Ascending aorta (tissue), 2 donors: ENCODE data around the gene SMARCC1. TPM values are rescaled to one million over a fixed set of nuclear protein-coding genes. Genes with fewer than 3 reads are reported as not detected.
"Not testable (repeated sequence)": the region's sequence is repeated elsewhere in the genome, so short reads cannot be mapped to it uniquely, and the experiment has no call there.

ENCODE experiments used
- DNase-seq, 2 donors: peaks; one replicate each; pipeline ENCODE4 v3.0.0-alpha.2; 2019; ENCODE audit warnings: low spot score in 2 of 2
- H3K27ac ChIP-seq, 2 donors: fragments of 200-600 bp; sonication (generic); one replicate each; pipeline ENCODE4 v1.5.1; 2016 to 2017; ENCODE audit warnings: mild to moderate bottlenecking in 1 of 2
- H3K27me3 ChIP-seq: fragments of 200-600 bp; sonication (generic); one replicate; pipeline ENCODE4 v1.5.1; 2017
- H3K36me3 ChIP-seq, 2 donors: fragments of 200-600 bp; sonication (generic); one replicate each; pipeline ENCODE4 v1.5.1; 2016
- H3K4me1 ChIP-seq, 2 donors: fragments of 200-600 bp; sonication (generic); one replicate each; pipeline ENCODE4 v1.5.1; 2016 to 2017; ENCODE audit warnings: mild to moderate bottlenecking in 1 of 2
- H3K4me3 ChIP-seq, 2 donors: fragments of 200-600 bp; sonication (generic); one replicate each; pipeline ENCODE4 v1.5.1; 2016 to 2017; ENCODE audit warnings: mild to moderate bottlenecking in 1 of 2
- H3K9me3 ChIP-seq, 2 donors: fragments of 200-600 bp; sonication (generic); one replicate each; pipeline ENCODE4 v1.5.1; 2016
- CTCF ChIP-seq, 3 experiments: fragments of 200-600 bp in 2 of 3; fragments of 450-650 bp in 1 of 3; sonication (generic) in 2 of 3; IDR thresholded peaks; one replicate each; pipeline ENCODE4 v1.5.1; 2016 to 2019; ENCODE audit warnings: antibody characterized with exemption in 3 of 3, mild to moderate bottlenecking in 1 of 3, moderate library complexity in 1 of 3
- intact Hi-C: fragments of 100-400 bp; cut with DNase I; formaldehyde crosslinking; loops from one replicate; pipeline ENCODE4 v1.15.1; 2023
- total RNA-seq: library from RNA; depleted of rRNA; stranded (reverse); fragments of >200 nt; gene quantifications from one replicate; pipeline ENCODE4 v1.1.0, GENCODE V29; 2016

The SMARCC1 gene
- total RNA-seq, 1 donor from 2014 or later = 24.8 TPM

DNA sequence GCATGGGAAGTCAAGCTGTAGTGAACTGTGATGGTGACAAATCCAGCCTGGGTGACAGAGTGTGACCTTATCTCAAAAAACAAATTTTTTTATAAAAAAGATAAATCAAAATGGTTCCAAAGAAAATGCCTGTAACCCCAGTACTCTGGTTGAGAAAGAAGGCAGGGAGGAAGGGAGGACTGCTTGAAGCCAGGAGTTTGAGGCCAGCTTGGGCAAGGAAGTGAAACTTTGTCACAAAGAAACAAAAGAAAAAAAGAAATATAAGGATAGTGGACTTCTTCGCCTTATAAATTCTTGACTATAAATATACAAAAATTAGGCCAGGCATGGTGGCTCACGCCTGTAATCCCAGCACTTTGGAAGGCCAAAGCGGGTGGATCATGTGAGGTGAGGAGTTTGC lies 34.1 kb downstream of the SMARCC1 start:
- Histone ChIP-seq H3K4me1 (no peaks in the 10 kb centered on the region), H3K4me3 (no peak overlapping the region), H3K27me3 (no peaks in the 10 kb centered on the region), H3K27ac (no peak overlapping the region), H3K9me3 (no peaks in the 10 kb centered on the region), H3K36me3 (peaks cover 12% of the 10 kb centered on the region in 2 donors)
- intact Hi-C loops = no loop called here
- no peak for DNase-seq
- no peak for TF ChIP-seq CTCF (IDR thresholded peaks at IDR 0.05)

GRCh38 chr3:47746264-47746663 lies 35.4 kb downstream of the SMARCC1 start:
- H3K4me1 ChIP-seq = no peaks in the 10 kb centered on the region
- H3K4me3 ChIP-seq = no peak overlapping the region
- no peak for DNase-seq
- intact Hi-C loops = no loop called here
- H3K36me3 ChIP-seq = peaks cover 12% of the 10 kb centered on the region in 2 donors
- H3K9me3 ChIP-seq = no peaks in the 10 kb centered on the region
- H3K27me3 ChIP-seq = no peaks in the 10 kb centered on the region
- TF ChIP-seq CTCF (IDR thresholded peaks at IDR 0.05) = no peak
- H3K27ac ChIP-seq = no peak overlapping the region

GRCh38 chr3:47743855-47744254 lies 37.8 kb downstream of the SMARCC1 start:
- H3K36me3 ChIP-seq = peaks cover 12% of the 10 kb centered on the region in 2 donors
- no peak overlapping the region for H3K4me3 ChIP-seq
- no peak overlapping the region for H3K27ac ChIP-seq
- intact Hi-C loops = no loop called here
- DNase-seq = no peak
- no peaks in the 10 kb centered on the region for H3K9me3 ChIP-seq
- no peaks in the 10 kb centered on the region for H3K4me1 ChIP-seq
- TF ChIP-seq CTCF (IDR thresholded peaks at IDR 0.05) = no peak
- no peaks in the 10 kb centered on the region for H3K27me3 ChIP-seq

- H3K9me3 ChIP-seq, intact Hi-C loops, H3K4me1 ChIP-seq, H3K4me3 ChIP-seq, H3K27me3 ChIP-seq, DNase-seq, H3K27ac ChIP-seq: not testable (repeated sequence)
- H3K36me3 ChIP-seq = peaks cover 12% of the 10 kb centered on the region in 2 donors
Observed at GRCh38 chr3:47743352-47743751, 38.3 kb downstream of the SMARCC1 start.

- Histone ChIP-seq H3K4me3 (no peak overlapping the region), H3K4me1 (no peaks in the 10 kb centered on the region), H3K27ac (no peak overlapping the region), H3K27me3 (no peaks in the 10 kb centered on the region), H3K36me3 (peaks cover 12 to 15% of the 10 kb centered on the region in 2 donors), H3K9me3 (no peaks in the 10 kb centered on the region)
- intact Hi-C loops = no loop called here
- TF ChIP-seq CTCF (IDR thresholded peaks at IDR 0.05) = no peak
- no peak for DNase-seq
Observed at GRCh38 chr3:47741925-47742324, 39.8 kb downstream of the SMARCC1 start.

GRCh38 chr3:47732143-47732542 lies 49.5 kb downstream of the SMARCC1 start:
- Histone ChIP-seq H3K4me3 (no peak overlapping the region), H3K27me3 (no peaks in the 10 kb centered on the region), H3K36me3 (peaks cover 42 to 77% of the 10 kb centered on the region in 2 donors), H3K9me3 (no peaks in the 10 kb centered on the region), H3K27ac (no peak overlapping the region), H3K4me1 (no peaks in the 10 kb centered on the region)
- DNase-seq = no peak
- intact Hi-C loops = no loop called here
- no peak for TF ChIP-seq CTCF (IDR thresholded peaks at IDR 0.05)
